ENCODE results near the gene KCNJ8.

DNA sequence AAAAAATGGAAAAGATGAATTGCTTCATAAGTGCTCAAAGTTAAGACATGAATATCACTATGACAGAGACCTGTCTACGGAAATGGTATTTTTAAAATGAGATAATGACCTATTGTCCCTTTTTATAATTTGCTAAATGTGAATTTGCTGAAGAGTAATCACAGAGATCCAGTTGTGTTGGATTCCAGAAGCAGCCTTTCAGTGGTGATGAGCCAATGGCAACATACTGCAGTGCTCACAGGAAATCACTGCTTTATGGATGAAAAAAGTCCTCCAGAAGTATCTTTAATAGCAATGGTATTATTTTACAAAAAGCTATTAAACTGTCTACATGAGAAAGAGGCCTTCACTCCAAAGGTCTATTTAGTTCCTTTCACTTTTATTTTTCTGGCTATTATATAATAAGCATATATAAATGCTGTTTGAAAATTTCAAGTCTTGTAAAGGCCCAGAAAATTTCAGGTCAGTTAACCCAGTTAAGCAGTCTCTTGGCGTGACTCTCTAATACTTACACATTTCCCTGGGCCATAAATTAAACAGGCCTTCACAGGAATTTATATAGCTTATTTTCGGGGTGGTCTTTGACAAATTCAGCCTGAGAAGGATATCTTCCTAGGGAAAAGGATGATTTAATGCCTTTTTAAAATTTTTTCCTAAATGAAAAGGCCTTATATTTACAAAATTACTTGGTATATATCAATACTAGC, 55.4 kb downstream of the KCNJ8 start:
- no peak for TF ChIP-seq POLR2A (IDR thresholded peaks at IDR 0.05; ENCODE audit: low read length)
- no peak for TF ChIP-seq GATA1 (IDR thresholded peaks at IDR 0.05; ENCODE audit: low read depth, low read length)
